ENCODE measurements around the gene INSYN1.

The INSYN1 gene

GRCh38 chr15:73750951-73751350 lies 2.2 kb downstream of the INSYN1 start:
- H3K4me1 ChIP-seq: no peaks in the 10 kb centered on the region
- no peaks in the 10 kb centered on the region for H3K36me3 ChIP-seq (ENCODE audit: control insufficient read depth, insufficient read depth, low read length)
- no peaks in the 10 kb centered on the region for H3K27me3 ChIP-seq (ENCODE audit: control insufficient read depth, insufficient read depth, low read length)
- no peak overlapping the region for H2AFZ ChIP-seq
- H3K4me3 ChIP-seq (ENCODE audit: low read depth, low read length): no peak overlapping the region
- no peaks in the 10 kb centered on the region for H3K9me3 ChIP-seq (ENCODE audit: control insufficient read depth, low read length)
- no peaks in the 10 kb centered on the region for H3K79me2 ChIP-seq
- no peak for TF ChIP-seq CTCF (IDR thresholded peaks at IDR 0.05)
- H3K4me2 ChIP-seq (ENCODE audit: low read length): no peak overlapping the region
- H3K9ac ChIP-seq: no peak overlapping the region
- H3K27ac ChIP-seq: no peak overlapping the region

- H3K9me3 ChIP-seq (ENCODE audit: control insufficient read depth, low read length): no peaks in the 10 kb centered on the region
- no peaks in the 10 kb centered on the region for H3K27me3 ChIP-seq (ENCODE audit: control insufficient read depth, insufficient read depth, low read length)
- TF ChIP-seq CTCF (IDR thresholded peaks at IDR 0.05): no peak
- no peaks in the 10 kb centered on the region for H3K36me3 ChIP-seq (ENCODE audit: control insufficient read depth, insufficient read depth, low read length)
- H3K9ac ChIP-seq: no peak overlapping the region
- no peak overlapping the region for H2AFZ ChIP-seq
- no peak overlapping the region for H3K4me2 ChIP-seq (ENCODE audit: low read length)
- no peak overlapping the region for H3K4me3 ChIP-seq (ENCODE audit: low read depth, low read length)
- H3K27ac ChIP-seq: no peak overlapping the region
- no peaks in the 10 kb centered on the region for H3K4me1 ChIP-seq
- H3K79me2 ChIP-seq: no peaks in the 10 kb centered on the region
Observed at GRCh38 chr15:73750438-73750837, 2.7 kb downstream of the INSYN1 start.

- no peaks in the 10 kb centered on the region for H3K27me3 ChIP-seq (ENCODE audit: control insufficient read depth, insufficient read depth, low read length)
Observed at GRCh38 chr15:73749971-73750370, 3.2 kb downstream of the INSYN1 start.

GRCh38 chr15:73749533-73749932 lies 3.6 kb downstream of the INSYN1 start:
- TF ChIP-seq CTCF (IDR thresholded peaks at IDR 0.05): no peak
- H3K9me3 ChIP-seq (ENCODE audit: control insufficient read depth, low read length): no peaks in the 10 kb centered on the region
- H3K9ac ChIP-seq: no peak overlapping the region

More at GRCh38 chr15:73749971-73750370, 3.2 kb downstream of the INSYN1 start:
- H3K4me3 ChIP-seq (ENCODE audit: low read depth, low read length): no peak overlapping the region
- no peaks in the 10 kb centered on the region for H3K79me2 ChIP-seq
- no peak overlapping the region for H3K4me2 ChIP-seq (ENCODE audit: low read length)
- H3K36me3 ChIP-seq (ENCODE audit: control insufficient read depth, insufficient read depth, low read length): no peaks in the 10 kb centered on the region
- H3K9me3 ChIP-seq (ENCODE audit: control insufficient read depth, low read length): no peaks in the 10 kb centered on the region
- no peak overlapping the region for H3K9ac ChIP-seq
- TF ChIP-seq CTCF (IDR thresholded peaks at IDR 0.05): no peak
- H3K4me1 ChIP-seq: no peaks in the 10 kb centered on the region
- H2AFZ ChIP-seq: no peak overlapping the region
- H3K27ac ChIP-seq: no peak overlapping the region

GRCh38 chr15:73748730-73749129 lies 4.4 kb downstream of the INSYN1 start:
- no peak overlapping the region for H3K27ac ChIP-seq
- no peaks in the 10 kb centered on the region for H3K79me2 ChIP-seq
- H3K4me3 ChIP-seq (ENCODE audit: low read depth, low read length): no peak overlapping the region
- no peak overlapping the region for H2AFZ ChIP-seq
- no peaks in the 10 kb centered on the region for H3K27me3 ChIP-seq (ENCODE audit: control insufficient read depth, insufficient read depth, low read length)
- no peaks in the 10 kb centered on the region for H3K9me3 ChIP-seq (ENCODE audit: control insufficient read depth, low read length)
- H3K4me1 ChIP-seq: no peaks in the 10 kb centered on the region
- H3K9ac ChIP-seq: no peak overlapping the region
- no peak for TF ChIP-seq CTCF (IDR thresholded peaks at IDR 0.05)
- H3K4me2 ChIP-seq (ENCODE audit: low read length): no peak overlapping the region
- no peaks in the 10 kb centered on the region for H3K36me3 ChIP-seq (ENCODE audit: control insufficient read depth, insufficient read depth, low read length)

More at GRCh38 chr15:73749533-73749932, 3.6 kb downstream of the INSYN1 start:
- H3K4me3 ChIP-seq (ENCODE audit: low read depth, low read length): no peak overlapping the region
- no peak overlapping the region for H2AFZ ChIP-seq
- H3K27ac ChIP-seq: no peak overlapping the region
- H3K79me2 ChIP-seq: no peaks in the 10 kb centered on the region
- H3K4me2 ChIP-seq (ENCODE audit: low read length): no peak overlapping the region
- H3K27me3 ChIP-seq (ENCODE audit: control insufficient read depth, insufficient read depth, low read length): no peaks in the 10 kb centered on the region
- H3K36me3 ChIP-seq (ENCODE audit: control insufficient read depth, insufficient read depth, low read length): no peaks in the 10 kb centered on the region
- H3K4me1 ChIP-seq: no peaks in the 10 kb centered on the region

All from parathyroid adenoma (tissue), 2 donors.